Activated T-helper 1 cell treated with anti-CD3 and anti-CD28 coated beads, Interleukin-12 subunit alpha, Interleukin-12 subunit beta, Interleukin-2, Interleukin-4 antibody, amounts not matched to agents 30 ng/mL and 10 ng/mL and 1 ng/mL, durations not matched to agents 14 hours and 24 hours and 36 hours (primary cell): ENCODE data around the gene ATG4D. TPM values are rescaled to one million over a fixed set of nuclear protein-coding genes. Genes with fewer than 3 reads are reported as not detected.

Experiments used
- DNase-seq: peaks from one replicate; pipeline ENCODE4 v3.0.0; 2021; ENCODE audit warnings: low spot score
- H3K27ac Mint-ChIP-seq: one replicate; pipeline ENCODE4 v1.8.0; 2021; ENCODE audit warnings: mild to moderate bottlenecking, mixed read lengths
- H3K27me3 Mint-ChIP-seq: one replicate; pipeline ENCODE4 v1.8.0; 2022; ENCODE audit warnings: mild to moderate bottlenecking, moderate library complexity, mixed read lengths; ENCODE audit not compliant: insufficient read depth
- H3K36me3 Mint-ChIP-seq: one replicate; pipeline ENCODE4 v1.8.0; 2021; ENCODE audit warnings: low read depth, mixed read lengths
- H3K4me1 Mint-ChIP-seq: one replicate; pipeline ENCODE4 v1.8.0; 2021; ENCODE audit warnings: low read depth, mixed read lengths
- H3K4me3 Mint-ChIP-seq: one replicate; pipeline ENCODE4 v1.8.0; 2021; ENCODE audit warnings: mild to moderate bottlenecking, moderate library complexity, mixed read lengths
- H3K9me3 Mint-ChIP-seq: one replicate; pipeline ENCODE4 v1.8.0; 2021; ENCODE audit warnings: mixed read lengths
- intact Hi-C: fragments of 100-400 bp; cut with micrococcal nuclease; formaldehyde crosslinking; loops from one replicate; pipeline ENCODE4 v1.15.1; 2024
- total RNA-seq: library from RNA; stranded (reverse); gene quantifications from 2 replicates; pipeline ENCODE4 v1.2.3, GENCODE V29; 2022

Gene ATG4D
- total RNA-seq, 1 donor from 2014 or later = 37.3 TPM

DNA sequence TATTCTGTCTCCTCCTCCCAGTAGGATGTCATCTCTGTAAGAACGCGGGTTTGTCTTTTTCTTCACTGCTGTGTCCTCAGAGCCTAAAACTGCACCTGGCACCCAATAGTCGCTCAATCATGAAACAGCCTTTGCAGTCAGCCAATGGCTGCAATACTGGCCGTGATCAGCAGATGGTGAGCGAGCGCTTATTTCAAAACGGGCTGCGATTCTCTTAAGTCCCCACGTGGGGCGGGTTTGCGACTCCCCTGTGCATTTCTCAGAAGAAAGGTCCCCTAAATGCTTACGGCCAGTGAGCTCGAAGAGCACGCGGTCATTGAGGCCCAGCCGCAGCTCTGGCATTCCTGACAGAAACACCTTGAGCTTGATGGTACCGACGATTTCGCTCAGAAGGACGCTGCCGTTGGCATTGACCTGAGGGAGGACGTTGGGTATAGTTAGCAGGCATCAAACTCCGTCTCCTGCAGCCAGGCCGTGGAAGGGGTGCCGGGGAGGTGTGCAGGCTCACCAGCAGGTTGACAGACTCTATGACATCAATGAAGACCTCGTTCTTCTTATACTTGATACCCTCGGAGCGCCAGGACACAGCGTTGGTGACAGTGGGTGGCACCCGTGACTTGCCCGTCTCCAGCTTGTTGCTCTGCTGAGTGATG is 37.4 kb downstream of the ATG4D start:
- H3K27ac Mint-ChIP-seq = no peak overlapping the region
- intact Hi-C loops = loop anchor here (1.0 to 2.0 kb wide), 4 partner anchors 23 to 118 kb away; no protein-coding TSS in a partner anchor
- H3K4me1 Mint-ChIP-seq = peaks cover 12% of the 10 kb centered on the region
- H3K27me3 Mint-ChIP-seq = peaks cover 6% of the 10 kb centered on the region
- DNase-seq = peak; percentile 81
- H3K36me3 Mint-ChIP-seq = no peaks in the 10 kb centered on the region
- no peaks in the 10 kb centered on the region for H3K9me3 Mint-ChIP-seq
- no peak overlapping the region for H3K4me3 Mint-ChIP-seq

DNA sequence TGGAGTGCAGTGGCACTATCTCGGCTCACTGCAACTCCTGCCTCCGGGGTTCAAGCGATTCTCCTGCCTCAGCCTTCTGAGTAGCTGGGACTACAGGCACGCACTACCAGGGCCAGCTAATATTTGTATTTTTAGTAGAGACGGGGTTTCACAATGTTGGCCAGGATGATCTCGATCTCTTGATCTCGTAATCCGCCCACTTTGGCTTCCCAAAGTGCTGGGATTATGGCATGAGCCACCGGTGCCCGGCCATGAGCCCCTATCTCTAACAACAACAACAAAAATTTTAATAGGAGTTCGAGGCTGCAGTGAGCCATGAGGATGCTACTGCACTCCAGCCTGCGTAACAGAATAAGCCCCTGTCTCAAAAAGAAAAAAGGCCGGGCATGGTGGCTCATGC is 38.4 kb downstream of the ATG4D start:
- Mint-ChIP-seq H3K4me3 (no peak overlapping the region), H3K9me3 (no peaks in the 10 kb centered on the region)

DNA sequence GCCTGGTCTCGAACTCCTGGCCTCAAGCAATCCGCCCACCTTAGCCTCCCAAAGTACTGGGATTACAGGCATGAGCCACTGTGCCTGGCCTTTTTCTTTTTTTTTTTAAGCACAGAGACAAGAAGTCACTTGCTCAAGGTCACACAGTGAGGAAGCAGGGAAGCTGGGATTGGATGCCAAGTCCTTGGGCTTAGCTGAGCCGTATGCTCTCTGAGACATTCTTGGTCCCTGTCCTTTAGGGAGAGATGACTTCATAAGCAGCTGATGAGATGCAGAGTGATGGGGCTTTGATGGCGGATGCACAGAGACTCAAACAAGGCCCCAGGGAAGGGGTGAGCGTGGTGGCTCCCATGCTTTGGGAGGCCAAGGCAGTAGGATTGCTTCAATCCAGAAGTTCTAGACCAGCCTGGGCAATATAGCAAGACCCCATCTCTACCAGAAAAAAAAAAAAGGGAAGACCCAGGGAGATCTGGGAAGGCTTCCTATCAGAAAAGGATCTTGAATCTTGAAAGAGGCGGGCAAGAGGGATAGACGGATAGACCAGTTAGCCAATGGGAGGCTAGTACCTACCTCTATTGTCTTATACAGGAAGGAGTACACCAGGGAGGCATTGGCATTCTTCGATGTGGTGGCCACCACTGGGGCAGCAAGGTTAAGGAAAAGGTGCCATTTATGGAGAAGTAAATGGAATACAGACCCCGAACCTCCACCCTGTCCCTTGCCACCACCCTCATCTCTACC is 39.5 kb downstream of the ATG4D start:
- DNase-seq = no peak
- intact Hi-C loops = no loop called here

More for the DNA sequence above, 38.4 kb downstream of the ATG4D start:
- Mint-ChIP-seq H3K27ac (no peak overlapping the region), H3K36me3 (no peaks in the 10 kb centered on the region), H3K27me3 (peaks cover 10% of the 10 kb centered on the region), H3K4me1 (peaks cover 12% of the 10 kb centered on the region)
- intact Hi-C loops = no loop called here
- no peak for DNase-seq

DNA sequence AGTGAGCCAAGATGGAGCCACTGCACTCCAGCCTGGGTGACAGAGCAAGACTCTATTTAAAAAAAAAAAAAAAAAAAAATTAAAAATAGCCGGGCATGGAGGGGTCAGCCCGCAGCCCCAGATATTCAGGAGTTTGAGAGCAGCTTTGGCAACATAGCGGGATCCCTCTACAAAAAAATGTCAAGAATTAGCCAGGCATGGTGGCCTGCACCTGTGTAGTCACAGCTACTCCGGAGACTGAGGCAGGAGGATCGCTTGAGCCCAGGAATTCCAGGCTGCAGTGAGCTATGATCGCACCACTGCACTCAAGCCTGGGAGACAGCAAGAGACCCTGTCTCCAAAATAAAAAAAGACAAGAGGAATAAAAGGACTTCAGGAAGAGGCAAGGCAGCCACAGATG is 42.7 kb downstream of the ATG4D start:
- DNase-seq = no peak
- no peak overlapping the region for H3K4me3 Mint-ChIP-seq
- peaks cover 16% of the 10 kb centered on the region for H3K4me1 Mint-ChIP-seq
- H3K27me3 Mint-ChIP-seq = peaks cover 19% of the 10 kb centered on the region
- H3K9me3 Mint-ChIP-seq = no peaks in the 10 kb centered on the region
- H3K36me3 Mint-ChIP-seq = peaks cover 6% of the 10 kb centered on the region
- no peak overlapping the region for H3K27ac Mint-ChIP-seq
- intact Hi-C loops = no loop called here

More for the DNA sequence above, 39.5 kb downstream of the ATG4D start:
- Mint-ChIP-seq H3K36me3 (peaks cover 6% of the 10 kb centered on the region), H3K9me3 (no peaks in the 10 kb centered on the region), H3K27ac (no peak overlapping the region), H3K4me3 (no peak overlapping the region), H3K4me1 (peaks cover 16% of the 10 kb centered on the region), H3K27me3 (peaks cover 19% of the 10 kb centered on the region)

DNA sequence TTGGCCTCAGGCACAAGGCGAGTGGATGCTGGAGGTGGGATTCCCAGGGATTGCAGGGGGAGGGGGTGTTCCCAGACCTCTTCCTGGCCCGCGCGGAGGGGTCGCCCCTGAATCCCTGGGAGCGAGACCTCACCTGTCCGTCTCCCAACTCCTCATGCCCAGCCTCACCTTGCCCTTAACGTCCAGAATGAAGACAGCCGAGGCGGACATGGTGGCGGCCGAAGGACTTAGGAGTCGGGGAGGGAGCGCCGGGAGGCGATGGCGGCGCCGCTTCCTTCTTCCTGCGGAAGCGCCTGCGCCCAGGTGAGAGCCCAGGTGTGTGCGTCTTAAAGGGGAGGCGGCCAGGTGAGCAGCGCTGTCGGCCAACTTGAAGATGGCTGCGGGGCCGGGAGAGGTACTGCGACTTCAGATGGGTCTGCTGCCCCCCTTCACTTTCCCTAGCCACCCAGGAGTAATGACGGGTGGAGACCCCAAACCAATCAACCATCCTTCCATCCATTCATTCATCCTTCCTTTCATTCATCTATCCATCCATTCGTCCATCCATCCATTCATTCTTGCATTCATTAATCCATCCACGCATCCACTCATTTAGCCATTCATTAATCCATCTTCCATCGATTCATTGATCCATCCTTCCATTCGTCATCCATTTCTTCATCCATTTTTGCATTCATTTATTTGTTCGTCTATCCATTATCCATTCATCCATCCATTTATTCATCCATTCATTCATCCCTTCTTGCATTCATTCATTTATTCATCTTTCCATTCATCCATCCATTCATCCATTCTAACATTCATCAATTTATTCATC is 43.5 kb downstream of the ATG4D start, which contains the start of gene AP1M2:
AP1M2 (minus strand) TSS at position 291 of the 817 bp plus-strand sequence; CDS start at position 210, 81 bp downstream.
- H3K9me3 Mint-ChIP-seq = no peaks in the 10 kb centered on the region
- peaks cover 19% of the 10 kb centered on the region for H3K27me3 Mint-ChIP-seq
- H3K27ac Mint-ChIP-seq = no peak within 1 kb of the TSS
- H3K4me1 Mint-ChIP-seq = peaks cover 16% of the 10 kb centered on the region
- intact Hi-C loops = no loop called here
- DNase-seq = no peak
- peaks cover 6% of the 10 kb centered on the region for H3K36me3 Mint-ChIP-seq
- H3K4me3 Mint-ChIP-seq = no peak within 1 kb of the TSS

DNA sequence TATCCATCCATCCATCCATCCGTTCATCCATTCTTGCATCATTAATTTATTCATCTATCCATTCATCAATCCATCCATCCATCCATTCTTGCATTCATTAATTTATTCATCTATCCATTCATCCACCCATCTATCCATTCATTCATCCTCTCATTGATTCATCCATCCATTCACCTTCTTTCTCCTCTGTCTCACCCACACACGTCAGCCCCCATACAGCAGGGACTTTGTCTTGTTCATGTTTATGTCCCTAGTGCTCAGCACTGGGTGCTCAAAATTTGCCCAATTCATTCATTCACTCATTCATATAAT is 44.1 kb downstream of the ATG4D start:
- Mint-ChIP-seq H3K36me3 (peaks cover 6% of the 10 kb centered on the region), H3K4me1 (peaks cover 16% of the 10 kb centered on the region), H3K27me3 (peaks cover 19% of the 10 kb centered on the region), H3K4me3 (no peak overlapping the region), H3K27ac (no peak overlapping the region), H3K9me3 (no peaks in the 10 kb centered on the region)
- intact Hi-C loops = no loop called here
- no peak for DNase-seq

DNA sequence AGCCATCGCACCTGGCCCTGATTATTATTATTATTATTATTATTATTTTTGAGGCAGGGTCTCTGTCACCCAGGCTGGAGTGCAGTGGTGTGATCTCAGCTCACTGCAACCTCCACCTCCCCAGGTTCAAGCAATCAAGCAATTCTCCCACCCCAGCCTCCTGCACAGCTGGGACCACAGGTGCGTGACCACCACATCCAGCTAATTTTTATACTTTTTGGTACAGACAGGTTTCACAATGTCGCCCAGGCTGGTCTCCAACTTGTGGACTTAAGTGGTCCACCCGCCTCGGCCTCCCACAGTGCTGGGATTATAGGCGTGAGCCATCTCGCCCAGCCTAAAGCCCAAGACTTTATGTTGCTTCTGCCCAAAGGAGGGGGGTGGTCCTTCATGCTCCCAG is 49.4 kb downstream of the ATG4D start:
- Mint-ChIP-seq H3K36me3 (no peaks in the 10 kb centered on the region), H3K27ac (no peak overlapping the region), H3K9me3 (no peaks in the 10 kb centered on the region), H3K4me1 (peaks cover 17% of the 10 kb centered on the region), H3K4me3 (no peak overlapping the region), H3K27me3 (no peaks in the 10 kb centered on the region)
- intact Hi-C loops = no loop called here
- no peak for DNase-seq

DNA sequence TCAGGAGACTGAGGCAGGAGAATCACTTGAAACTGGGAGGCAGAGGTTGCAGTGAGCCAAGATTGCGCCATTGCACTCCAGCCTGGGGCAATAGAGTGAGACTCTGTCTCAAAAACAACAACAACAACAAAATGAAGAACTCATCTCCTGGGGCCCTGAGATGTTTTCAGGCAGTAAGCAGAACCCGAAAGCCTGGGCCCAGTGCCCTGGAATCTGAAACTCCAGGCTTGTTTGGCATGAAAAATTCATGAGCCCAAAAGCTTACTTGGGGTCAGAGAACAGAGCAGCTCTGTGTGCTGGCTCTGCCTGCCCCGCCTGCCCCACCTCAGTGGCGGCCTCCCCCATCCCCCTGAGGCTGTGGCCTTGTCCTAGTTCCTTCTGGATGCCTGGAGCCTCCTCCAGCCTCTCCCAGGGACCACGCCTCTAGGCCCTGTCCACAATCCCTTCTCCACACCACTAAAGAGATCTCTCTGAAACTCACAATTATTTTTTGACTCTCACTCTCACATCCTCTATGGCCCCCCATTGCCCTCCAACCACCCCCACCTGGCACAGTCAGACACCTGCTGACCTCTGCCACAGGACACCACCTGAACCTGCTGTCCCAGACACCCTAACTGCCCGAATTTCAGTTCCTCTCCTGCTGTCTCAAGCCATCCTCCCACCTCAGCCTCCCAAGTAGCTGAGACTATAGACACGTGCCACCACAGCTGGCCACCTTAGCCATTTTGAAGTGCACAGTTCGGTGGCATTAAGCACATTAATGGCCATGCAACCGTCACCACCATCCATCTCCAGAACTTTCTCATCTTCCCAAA is 50.3 kb downstream of the ATG4D start:
- no peaks in the 10 kb centered on the region for H3K27me3 Mint-ChIP-seq
- intact Hi-C loops = no loop called here
- no peak for DNase-seq
- H3K36me3 Mint-ChIP-seq = no peaks in the 10 kb centered on the region
- H3K4me3 Mint-ChIP-seq = no peak overlapping the region
- peak overlapping the region; percentile 37 for H3K27ac Mint-ChIP-seq
- no peaks in the 10 kb centered on the region for H3K9me3 Mint-ChIP-seq
- peaks cover 17% of the 10 kb centered on the region for H3K4me1 Mint-ChIP-seq

DNA sequence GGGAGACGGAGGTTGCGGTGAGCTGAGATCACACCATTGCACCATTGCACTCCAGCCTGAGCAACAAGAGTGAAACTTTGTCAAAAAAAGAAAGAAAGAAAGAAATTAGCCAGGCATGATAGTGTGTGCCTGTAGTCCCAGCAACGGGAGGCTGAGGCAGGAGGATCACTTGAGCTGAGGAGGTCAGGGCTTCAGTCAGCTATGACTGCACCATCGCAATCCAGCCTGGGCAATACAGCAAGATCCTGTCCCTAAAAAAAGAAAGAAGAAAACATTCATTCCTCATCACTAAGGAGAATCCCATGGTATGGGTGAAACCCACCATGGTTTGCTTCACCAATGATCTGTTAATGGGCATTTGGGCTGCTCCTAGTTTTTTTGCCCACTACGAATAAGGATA is 56.4 kb downstream of the ATG4D start:
- peaks cover 8% of the 10 kb centered on the region for H3K27me3 Mint-ChIP-seq
- H3K4me3 Mint-ChIP-seq = no peak overlapping the region
- intact Hi-C loops = no loop called here
- no peak overlapping the region for H3K27ac Mint-ChIP-seq
- H3K4me1 Mint-ChIP-seq = peaks cover 41% of the 10 kb centered on the region
- H3K9me3 Mint-ChIP-seq = no peaks in the 10 kb centered on the region
- DNase-seq = no peak
- H3K36me3 Mint-ChIP-seq = peaks cover 8% of the 10 kb centered on the region

DNA sequence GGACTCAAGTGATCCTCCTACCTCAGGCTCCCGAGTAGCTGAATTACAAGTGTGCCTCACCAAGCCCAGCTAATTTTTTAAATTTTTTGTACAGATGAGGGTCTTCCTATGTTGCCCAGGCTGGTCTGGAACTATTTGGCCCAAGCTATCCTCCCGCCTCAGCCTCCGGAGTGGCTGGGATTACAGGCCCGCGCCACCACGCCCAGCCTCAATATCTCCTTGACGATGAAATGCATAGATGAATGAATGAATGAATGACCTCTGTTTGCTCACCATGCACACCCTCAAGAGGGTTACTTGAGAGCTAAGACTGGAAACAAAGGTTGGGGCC is 58.3 kb downstream of the ATG4D start:
- Mint-ChIP-seq H3K4me3 (peak overlapping the region; percentile 84), H3K27me3 (peaks cover 8% of the 10 kb centered on the region), H3K36me3 (peaks cover 8% of the 10 kb centered on the region), H3K4me1 (peaks cover 26% of the 10 kb centered on the region), H3K27ac (peak overlapping the region; percentile 76), H3K9me3 (no peaks in the 10 kb centered on the region)
- intact Hi-C loops = loop anchor here (1.0 kb wide), 4 partner anchors 52 to 195 kb away; partner anchors contain the start of gene ILF3
- DNase-seq = no peak

DNA sequence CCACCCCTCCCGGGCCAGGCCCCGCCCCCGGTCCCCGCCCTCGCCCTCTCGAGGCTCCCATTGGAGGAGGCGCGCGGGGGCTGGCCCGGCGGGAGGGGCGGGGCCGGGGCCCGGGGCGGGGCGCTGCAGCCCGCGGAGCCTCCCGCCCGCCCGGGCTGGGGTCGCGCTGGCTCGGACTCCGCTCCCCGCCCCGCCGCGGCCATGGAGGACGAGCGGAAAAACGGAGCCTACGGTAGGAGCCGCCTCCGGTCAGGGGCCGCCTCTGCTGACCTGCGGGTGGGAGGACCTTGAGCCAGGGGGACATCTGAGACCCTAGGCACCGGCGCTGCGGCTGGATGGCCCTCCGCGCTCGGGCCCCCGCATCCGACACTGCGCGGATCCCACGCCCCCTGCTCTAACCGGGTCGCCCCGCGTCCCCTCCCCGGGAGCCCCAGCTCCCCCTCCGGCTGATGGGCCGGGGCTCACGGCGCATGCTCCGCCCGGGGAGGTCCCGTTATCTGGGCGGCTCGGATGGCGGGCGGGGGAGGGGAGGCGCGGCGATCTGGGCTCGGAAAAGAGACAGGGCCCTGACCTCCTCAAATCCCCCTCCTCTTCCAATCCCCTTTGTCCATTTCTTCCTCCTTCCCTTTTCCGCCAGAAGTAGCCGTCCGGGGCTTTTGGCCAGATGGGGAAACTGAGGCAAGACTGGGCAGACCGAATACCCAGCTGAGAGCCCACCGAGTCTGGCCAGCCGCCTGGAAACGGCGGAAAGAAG is 58.8 kb downstream of the ATG4D start:
- Mint-ChIP-seq H3K36me3 (peaks cover 8% of the 10 kb centered on the region), H3K9me3 (no peaks in the 10 kb centered on the region), H3K4me3 (peak overlapping the region; percentile 99), H3K27me3 (peaks cover 8% of the 10 kb centered on the region), H3K4me1 (peaks cover 24% of the 10 kb centered on the region), H3K27ac (peak overlapping the region; percentile 100)
- DNase-seq = peak; percentile 75
- intact Hi-C loops = loop anchor here (1.0 kb wide), 6 partner anchors 7 to 195 kb away; partner anchors contain the start of gene ILF3
